K562 (cell line): Measurements from ENCODE around the gene ITPA. TPM values are rescaled to one million over a fixed set of nuclear protein-coding genes. Genes with fewer than 3 reads are reported as not detected.

Source experiments
- ATAC-seq: fragments of 200-7000 bp; cut with Tn5 transposase; 3 replicates; pipeline ENCODE4 v1.9.1; 2020; ENCODE audit warnings: moderate library complexity
- BruUV-seq: library from RNA; stranded (reverse); fragments of 400-500 nt; replicated peaks from 2 replicates; lab custom pipeline; 2021; lab: Mats Ljungman, UMichigan
- CTCF ChIA-PET: fragments of 300-600 bp; formaldehyde crosslinking; extraction: SDS; loops from one replicate; lab custom pipeline; 2021; ENCODE audit warnings: low intra/inter-chr PET ratio; lab: Yijun Ruan, JAX
- POLR2A ChIA-PET: fragments of 300-600, 350-650 bp; sonication (Branson Sonifier 250); formaldehyde crosslinking; extraction: SDS; loops from one replicate; lab custom pipeline; 2021; ENCODE audit warnings: antibody characterized with exemption, inconsistent platforms; lab: Yijun Ruan, JAX
- DNase-seq, 4 experiments: peaks; one replicate each; pipeline versions ENCODE4 v3.0.0 to v3.0.0-alpha.2; 2011 to 2018; ENCODE audit warnings: low spot score in 3 of 4, mixed read lengths in 3 of 4; ENCODE audit errors: extremely low read depth in 1 of 4
- FAIRE-seq: peaks from 2 replicates; lab custom pipeline; 2011; peaks lifted over from hg19 to GRCh38; lab: Jason Lieb, UNC
- H2AFZ ChIP-seq: 2 replicates; pipeline ENCODE4 v1.6.0; 2011; ENCODE audit warnings: low read depth, low read length, control low read depth, inconsistent platforms
- H3K27ac ChIP-seq: fragments of 200-600 bp; 3 replicates; pipeline ENCODE4 v1.8.0; 2011; ENCODE audit warnings: low read depth, mild to moderate bottlenecking, control low read depth, inconsistent platforms, low read length, moderate library complexity, mixed read lengths; ENCODE audit errors: extremely low read depth
- H3K27me3 ChIP-seq, 2 experiments: fragments of 300-600 bp in 1 of 2; 2 replicates in 1 of 2; 3 replicates in 1 of 2; pipeline versions ENCODE4 v1.6.0 to v1.8.0; 2011; ENCODE audit warnings: inconsistent platforms in 2 of 2, low read length in 2 of 2, mild to moderate bottlenecking in 1 of 2, mixed read lengths in 1 of 2, moderate library complexity in 1 of 2; ENCODE audit not compliant: control insufficient read depth in 2 of 2, insufficient read depth in 2 of 2
- H3K36me3 ChIP-seq: fragments of 300-600 bp; 3 replicates; pipeline ENCODE4 v1.8.0; 2011; ENCODE audit warnings: mild to moderate bottlenecking, low read length, inconsistent platforms; ENCODE audit not compliant: control insufficient read depth, insufficient read depth
- H3K4me1 ChIP-seq, 2 experiments: fragments of 200-600 bp in 1 of 2; replicated peaks in 1 of 2; 2 replicates in 1 of 2; 3 replicates in 1 of 2; pipeline versions ENCODE4 v1.5.1 to v1.8.0; 2011; ENCODE audit warnings: inconsistent platforms in 2 of 2, low read length in 2 of 2, mild to moderate bottlenecking in 1 of 2, mixed read lengths in 1 of 2, moderate library complexity in 1 of 2; ENCODE audit not compliant: control insufficient read depth in 2 of 2, insufficient read depth in 2 of 2
- H3K4me2 ChIP-seq: 2 replicates; pipeline ENCODE4 v1.6.1; 2011; ENCODE audit warnings: low read length, control low read depth, inconsistent platforms, mixed read lengths; ENCODE audit not compliant: insufficient read depth
- H3K4me3 ChIP-seq: fragments of 200-600 bp; sonication (generic), shearing (Covaris generic); 2 replicates; pipeline ENCODE4 v1.5.1; 2016; ENCODE audit warnings: control low read depth, inconsistent platforms
- H3K79me2 ChIP-seq: fragments of 200-600 bp; 3 replicates; pipeline ENCODE4 v1.8.0; 2011; ENCODE audit warnings: low read length, inconsistent platforms; ENCODE audit not compliant: control insufficient read depth, insufficient read depth
- H3K9ac ChIP-seq, 2 experiments: 2 replicates each; pipeline versions ENCODE4 v1.6.0 to v1.6.1; 2011; ENCODE audit warnings: low read depth in 2 of 2, low read length in 2 of 2, control low read depth in 1 of 2, inconsistent platforms in 1 of 2, mild to moderate bottlenecking in 1 of 2, mixed read lengths in 1 of 2; ENCODE audit not compliant: insufficient read depth in 1 of 2
- H3K9me1 ChIP-seq: one replicate; pipeline ENCODE4 v1.6.0; 2011; ENCODE audit warnings: inconsistent platforms, mild to moderate bottlenecking, low read length, moderate library complexity; ENCODE audit not compliant: control insufficient read depth, insufficient read depth
- H3K9me3 ChIP-seq: replicated peaks from 2 replicates; pipeline ENCODE4 v1.5.1; 2011; ENCODE audit warnings: low read depth, low read length, inconsistent platforms; ENCODE audit not compliant: control insufficient read depth, insufficient read depth
- H4K20me1 ChIP-seq: replicated peaks from 2 replicates; pipeline ENCODE4 v1.6.1; 2011; ENCODE audit warnings: low read length, inconsistent platforms, mixed read lengths; ENCODE audit not compliant: control insufficient read depth, insufficient read depth
- FOXP4 ChIP-seq: sonication (generic); formaldehyde crosslinking; IDR thresholded peaks from 2 replicates; pipeline ENCODE4 v1.8.0; 2022; ENCODE audit warnings: mild to moderate bottlenecking, missing genetic modification reagents, borderline replicate concordance
- JUN ChIP-seq, 2 experiments: sonication (generic) in 1 of 2; formaldehyde crosslinking in 1 of 2; IDR thresholded peaks; 2 replicates each; pipeline versions ENCODE4 v1.6.1 to v1.8.0; 2012 to 2022; ENCODE audit warnings: borderline replicate concordance in 2 of 2, mild to moderate bottlenecking in 2 of 2, improper control_type of control experiment in 1 of 2, low read depth in 1 of 2, low read length in 1 of 2, missing genetic modification reagents in 1 of 2
- LARP7 ChIP-seq: fragments of 450-650 bp; IDR thresholded peaks from 2 replicates; pipeline ENCODE4 v1.6.1; 2016
- SAP30 ChIP-seq: fragments of 200-600 bp; sonication (generic); IDR thresholded peaks from 2 replicates; pipeline ENCODE4 v1.6.1; 2012; ENCODE audit warnings: borderline replicate concordance, low read depth, mild to moderate bottlenecking, moderate library complexity, low read length, control low read depth, inconsistent platforms; ENCODE audit not compliant: insufficient read depth, poor library complexity, severe bottlenecking
- TRIM25 ChIP-seq: fragments of 450-650 bp; IDR thresholded peaks from 2 replicates; pipeline ENCODE4 v1.7.0; 2016; ENCODE audit warnings: borderline replicate concordance
- WGBS: fragments of 100-300 bp; shearing (Covaris generic); methylation state at CpG from one replicate; pipeline ENCODE4 v1.1.6; 2016; ENCODE audit warnings: low coverage, mixed read lengths; ENCODE audit not compliant: insufficient coverage; ENCODE audit errors: missing lambda C conversion rate; 5-methylcytosine and 5-hydroxymethylcytosine counted together
- in situ Hi-C: fragments of 300-500 bp; cut with MboI; formaldehyde crosslinking; loops from 4 replicates; pipeline ENCODE4 v1.15.0; 2018; ENCODE audit warnings: inconsistent platforms, mixed read lengths
- intact Hi-C: fragments of 100-400 bp; cut with micrococcal nuclease; formaldehyde crosslinking; loops from 2 replicates; pipeline ENCODE4 v1.14.2; 2022
- polyA plus RNA-seq, 8 experiments: library from polyadenylated mRNA; depleted of rRNA in 4 of 8; stranded (reverse) in 5 of 8; unstranded in 3 of 8; fragments of >200 nt; fragmentation: Nextera tagmentation in 2 of 8; fragmentation: Illumina TruSeq in 1 of 8; extraction: Ambion mirVana in 2 of 8; extraction: Trizol in 1 of 8; gene quantifications; 2 replicates each; pipeline versions ENCODE4 v1.2.1 to v1.2.3, GENCODE V29; 2011 to 2014; ENCODE audit warnings: inconsistent platforms in 1 of 8, missing spikeins in 1 of 8
- total RNA-seq, 7 experiments: library from RNA; depleted of rRNA in 6 of 7; stranded (reverse); fragments of >200 nt in 6 of 7; fragmentation: Illumina TruSeq in 2 of 7; extraction: Trizol in 2 of 7; gene quantifications; 2 replicates each; pipeline versions ENCODE4 v1.2.1 to v1.2.3, GENCODE V29; 2011 to 2021; ENCODE audit warnings: low replicate concordance in 1 of 7

The ITPA gene
- total and polyA plus RNA-seq, 9 of the 15 experiments (the other 6 are each of a cell fraction or from before 2014, with no cell fraction given), result 5.0 to 79.7 (median 36.7) TPM

- DNase-seq (no peak), ATAC-seq (no peak), FAIRE-seq (no peak)
- H3K4me1 ChIP-seq, result peaks cover 0 to 26% of the 10 kb centered on the region in 2 experiments; a peak in 2 of 5 replicates
- no peaks in the 10 kb centered on the region for H3K9me3 ChIP-seq
- H3K4me2 ChIP-seq, result no peak overlapping the region
- WGBS, result 51% methylated on average over 13 of the region's 15 CpGs
- CTCF ChIA-PET, result no interaction called here
- no peaks in the 10 kb centered on the region for H3K36me3 ChIP-seq
- peaks cover 8 to 55% of the 10 kb centered on the region in 2 experiments; a peak in 3 of 5 replicates for H3K27me3 ChIP-seq
- intact Hi-C loops, result no loop called here
- H2AFZ ChIP-seq, result no peak overlapping the region
- POLR2A ChIA-PET, result no interaction called here
- TF ChIP-seq LARP7, result no peak
- no peak for TF ChIP-seq SAP30
- no peak for TF ChIP-seq FOXP4 (CRISPR knock-in tag)
- TF ChIP-seq JUN (IDR thresholded peaks at IDR 0.05; ENCODE audit: borderline replicate concordance, low read depth, low read length), result no peak
- no peak for TF ChIP-seq JUN (CRISPR knock-in tag; IDR thresholded peaks at IDR 0.05; ENCODE audit: borderline replicate concordance)
- TF ChIP-seq TRIM25, result no peak
- TF ChIP-seq, all 486 proteins: peak for 0
- H3K9me1 ChIP-seq, result no peaks in the 10 kb centered on the region
- no peak overlapping the region for H3K27ac ChIP-seq
- in situ Hi-C loops, result no loop called here
- BruUV-seq, result no TSS peak
- H3K9ac ChIP-seq, result no peak overlapping the region
- H3K4me3 ChIP-seq, result no peak overlapping the region
- H4K20me1 ChIP-seq, result no peaks in the 10 kb centered on the region; the same call in 1 of the 2 replicates
- no peaks in the 10 kb centered on the region for H3K79me2 ChIP-seq
These were observed 31.6 kb downstream of the ITPA start for GRCh38 chr20:3240776-3241363.
